Tibial nerve (tissue), 3 donors: ENCODE measurements around the gene OCRL.

Experiments used
- CTCF ChIP-seq, 5 experiments: fragments of 200-600 bp in 3 of 5; fragments of 450-650 bp in 2 of 5; sonication (generic) in 3 of 5; IDR thresholded peaks; one replicate each; pipeline ENCODE4 v1.5.1; 2016 to 2019; ENCODE audit warnings: antibody characterized with exemption in 5 of 5, mild to moderate bottlenecking in 3 of 5, moderate library complexity in 2 of 5
- POLR2A ChIP-seq, 2 donors: fragments of 450-650 bp; IDR thresholded peaks; one replicate each; pipeline ENCODE4 v1.6.1; 2017; ENCODE audit warnings: antibody characterized with exemption in 2 of 2, mild to moderate bottlenecking in 2 of 2, moderate library complexity in 2 of 2

- TF ChIP-seq CTCF (IDR thresholded peaks at IDR 0.05) (no peak), POLR2A (IDR thresholded peaks at IDR 0.05) (no peak)
These were observed 49.7 kb upstream of the OCRL start for GRCh38 chrX:129490330-129490729.
